KOPT-K1 (cell line): Measurements from ENCODE around the gene YPEL4.
A peak's percentile ranks its signal among the peaks of the same experiment; 100 is the strongest.

Experiments used
- H3K27ac ChIP-seq: fragments of 200-600 bp; sonication (generic); 2 replicates; pipeline ENCODE4 v1.5.1; 2016; ENCODE audit warnings: antibody characterized with exemption, mild to moderate bottlenecking, low read depth, low read length; ENCODE audit not compliant: poor library complexity, severe bottlenecking
- H3K36me3 ChIP-seq: fragments of 200-600 bp; sonication (generic); 2 replicates; pipeline ENCODE4 v1.5.1; 2017; ENCODE audit warnings: antibody characterized with exemption, mild to moderate bottlenecking, low read length, moderate library complexity; ENCODE audit not compliant: insufficient read depth
- H3K9me3 ChIP-seq: fragments of 200-600 bp; sonication (generic); 2 replicates; pipeline ENCODE4 v1.5.1; 2017; ENCODE audit warnings: antibody characterized with exemption, low read length, mild to moderate bottlenecking; ENCODE audit not compliant: insufficient read depth, poor library complexity, severe bottlenecking

YPEL4 gene

GRCh38 chr11:57644748-57645688, 4.7 kb downstream of the YPEL4 start:
- H3K36me3 ChIP-seq: no peaks in the 10 kb centered on the region; the same call in 1 of the 2 replicates
- H3K27ac ChIP-seq: no peak overlapping the region
- no peaks in the 10 kb centered on the region for H3K9me3 ChIP-seq

GRCh38 chr11:57643802-57644201, 5.9 kb downstream of the YPEL4 start:
- H3K9me3 ChIP-seq: no peaks in the 10 kb centered on the region
- no peaks in the 10 kb centered on the region; the same call in 1 of the 2 replicates for H3K36me3 ChIP-seq
- H3K27ac ChIP-seq: no peak overlapping the region

- H3K36me3 ChIP-seq: no peaks in the 10 kb centered on the region; the same call in 1 of the 2 replicates
- H3K9me3 ChIP-seq: no peaks in the 10 kb centered on the region
- H3K27ac ChIP-seq: peak overlapping the region; percentile 100
Observed at GRCh38 chr11:57641011-57641807, 8.5 kb downstream of the YPEL4 start.

- Histone ChIP-seq H3K9me3 (no peaks in the 10 kb centered on the region), H3K27ac (peak overlapping the region; percentile 100), H3K36me3 (no peaks in the 10 kb centered on the region)
Observed at GRCh38 chr11:57640068-57640800, 9.5 kb downstream of the YPEL4 start.

GRCh38 chr11:57639321-57640067, 10.2 kb downstream of the YPEL4 start:
- peak overlapping the region; percentile 100 for H3K27ac ChIP-seq
- no peaks in the 10 kb centered on the region for H3K36me3 ChIP-seq
- no peaks in the 10 kb centered on the region for H3K9me3 ChIP-seq

GRCh38 chr11:57638811-57639320, 10.8 kb downstream of the YPEL4 start:
- no peaks in the 10 kb centered on the region for H3K9me3 ChIP-seq
- H3K27ac ChIP-seq: peak overlapping the region; percentile 100

GRCh38 chr11:57638005-57638781, 11.5 kb downstream of the YPEL4 start:
- Histone ChIP-seq H3K27ac (peak overlapping the region; percentile 100), H3K36me3 (no peaks in the 10 kb centered on the region), H3K9me3 (no peaks in the 10 kb centered on the region)

More at GRCh38 chr11:57638811-57639320, 10.8 kb downstream of the YPEL4 start:
- H3K36me3 ChIP-seq: no peaks in the 10 kb centered on the region

GRCh38 chr11:57637626-57638004, 12.1 kb downstream of the YPEL4 start:
- no peaks in the 10 kb centered on the region for H3K9me3 ChIP-seq
- H3K36me3 ChIP-seq: no peaks in the 10 kb centered on the region
- peak overlapping the region; percentile 100 for H3K27ac ChIP-seq

GRCh38 chr11:57635246-57635645, 14.5 kb downstream of the YPEL4 start:
- H3K36me3 ChIP-seq: no peaks in the 10 kb centered on the region
- H3K9me3 ChIP-seq: no peaks in the 10 kb centered on the region
- no peak overlapping the region for H3K27ac ChIP-seq

GRCh38 chr11:57634311-57634710, 15.4 kb downstream of the YPEL4 start:
- H3K27ac ChIP-seq: no peak overlapping the region
- H3K9me3 ChIP-seq: no peaks in the 10 kb centered on the region
- no peaks in the 10 kb centered on the region for H3K36me3 ChIP-seq

GRCh38 chr11:57633394-57634070, 16.2 kb downstream of the YPEL4 start:
- Histone ChIP-seq H3K9me3 (no peaks in the 10 kb centered on the region), H3K27ac (no peak overlapping the region), H3K36me3 (no peaks in the 10 kb centered on the region)

- no peaks in the 10 kb centered on the region for H3K36me3 ChIP-seq
- no peak overlapping the region for H3K27ac ChIP-seq
- no peaks in the 10 kb centered on the region for H3K9me3 ChIP-seq
Observed at GRCh38 chr11:57632116-57632515, 17.6 kb downstream of the YPEL4 start.

- no peaks in the 10 kb centered on the region for H3K9me3 ChIP-seq
- no peak overlapping the region for H3K27ac ChIP-seq
- no peaks in the 10 kb centered on the region for H3K36me3 ChIP-seq
Observed at GRCh38 chr11:57630171-57630570, 19.5 kb downstream of the YPEL4 start.
